ENCODE results near the gene SLC13A4. TPM values are rescaled to one million over a fixed set of nuclear protein-coding genes. Genes with fewer than 3 reads are reported as not detected.

The SLC13A4 gene
- total and polyA plus RNA-seq, 8 donors, result 0.08 TPM; not detected in 7

GRCh38 chr7:135653340-135654080 lies 74.5 kb downstream of the SLC13A4 start:
- Histone ChIP-seq H3K9me3 (no peaks in the 10 kb centered on the region), H3K4me1 (no peaks in the 10 kb centered on the region), H3K27me3 (no peaks in the 10 kb centered on the region), H3K36me3 (no peaks in the 10 kb centered on the region), H3K27ac (no peak overlapping the region), H3K4me3 (no peak overlapping the region)
- FAIRE-seq (no peak), ATAC-seq (peak in 2 of 4 donors; percentile 43 to 44), DNase-seq (no peak)
- WGBS, 2 donors, result 84 to 89% methylated on average over 12 of the region's 12 CpGs
- intact Hi-C loops (cut with DNase I), result no loop called here
- TF ChIP-seq CTCF (IDR thresholded peaks at IDR 0.05), result no peak

- FAIRE-seq (no peak), ATAC-seq (peak in 3 of 4 donors; percentile 28 to 84 (median 56)), DNase-seq (peak in 1 of 6 donors; percentile 44)
- TF ChIP-seq CTCF (IDR thresholded peaks at IDR 0.05), result no peak
- Histone ChIP-seq H3K4me1 (no peaks in the 10 kb centered on the region), H3K27me3 (no peaks in the 10 kb centered on the region), H3K36me3 (peaks cover 0 to 8% (median 0%) of the 10 kb centered on the region in 3 donors), H3K4me3 (no peak overlapping the region), H3K27ac (no peak overlapping the region), H3K9me3 (no peaks in the 10 kb centered on the region)
- 81 to 82% methylated on average over 15 of the region's 15 CpGs for WGBS, 2 donors
- intact Hi-C loops (cut with DNase I), result no loop called here
These were observed 77.0 kb downstream of the SLC13A4 start for GRCh38 chr7:135650831-135651573.

GRCh38 chr7:135648235-135648634 lies 79.8 kb downstream of the SLC13A4 start:
- Histone ChIP-seq H3K4me1 (no peaks in the 10 kb centered on the region), H3K36me3 (peaks cover 0 to 8% (median 4%) of the 10 kb centered on the region in 3 donors), H3K27me3 (no peaks in the 10 kb centered on the region), H3K4me3 (no peak overlapping the region), H3K9me3 (no peaks in the 10 kb centered on the region), H3K27ac (no peak overlapping the region)
- FAIRE-seq (no peak), DNase-seq (no peak), ATAC-seq (no peak)
- 87 to 91% methylated on average over 7 of the region's 7 CpGs for WGBS, 2 donors
- no peak for TF ChIP-seq CTCF (IDR thresholded peaks at IDR 0.05)
- intact Hi-C loops (cut with DNase I), result loop anchor here in 2 of 3 donors (10.0 kb wide), 1 partner anchor 363 kb away; no protein-coding TSS in a partner anchor

- no peak overlapping the region for H3K4me3 ChIP-seq
- FAIRE-seq (no peak), DNase-seq (no peak), ATAC-seq (no peak)
- intact Hi-C loops (cut with DNase I), result loop anchor here in 2 of 3 donors (10.0 kb wide), 1 partner anchor 363 kb away; no protein-coding TSS in a partner anchor
- no peaks in the 10 kb centered on the region for H3K27me3 ChIP-seq
- H3K36me3 ChIP-seq, result peaks cover 0 to 8% (median 4%) of the 10 kb centered on the region in 3 donors
- no peaks in the 10 kb centered on the region for H3K4me1 ChIP-seq
- H3K9me3 ChIP-seq, result no peaks in the 10 kb centered on the region
- WGBS, 2 donors, result 91 to 97% methylated on average over 1 of the region's 1 CpG
- TF ChIP-seq CTCF (IDR thresholded peaks at IDR 0.05), result no peak
- H3K27ac ChIP-seq, result no peak overlapping the region
These were observed 80.2 kb downstream of the SLC13A4 start for GRCh38 chr7:135647755-135648154.

Measured in pancreas (tissue), 10 donors.